DND-41 (cell line): Measurements from ENCODE around the gene MIOS.

ENCODE experiments used
- EZH2 ChIP-seq: IDR thresholded peaks from 3 replicates; pipeline ENCODE4 v1.6.1; 2012; ENCODE audit warnings: borderline replicate concordance, low read depth, mild to moderate bottlenecking, moderate library complexity, low read length, inconsistent platforms; ENCODE audit not compliant: severe bottlenecking
- TF ChIP-seq, protein P1 (sequence below): IDR thresholded peaks from 2 replicates; pipeline ENCODE4 v1.5.1; 2012; ENCODE audit warnings: borderline replicate concordance, low read length, moderate library complexity, mild to moderate bottlenecking; ENCODE audit not compliant: poor library complexity, severe bottlenecking; ENCODE audit errors: extremely low read depth

DNA sequence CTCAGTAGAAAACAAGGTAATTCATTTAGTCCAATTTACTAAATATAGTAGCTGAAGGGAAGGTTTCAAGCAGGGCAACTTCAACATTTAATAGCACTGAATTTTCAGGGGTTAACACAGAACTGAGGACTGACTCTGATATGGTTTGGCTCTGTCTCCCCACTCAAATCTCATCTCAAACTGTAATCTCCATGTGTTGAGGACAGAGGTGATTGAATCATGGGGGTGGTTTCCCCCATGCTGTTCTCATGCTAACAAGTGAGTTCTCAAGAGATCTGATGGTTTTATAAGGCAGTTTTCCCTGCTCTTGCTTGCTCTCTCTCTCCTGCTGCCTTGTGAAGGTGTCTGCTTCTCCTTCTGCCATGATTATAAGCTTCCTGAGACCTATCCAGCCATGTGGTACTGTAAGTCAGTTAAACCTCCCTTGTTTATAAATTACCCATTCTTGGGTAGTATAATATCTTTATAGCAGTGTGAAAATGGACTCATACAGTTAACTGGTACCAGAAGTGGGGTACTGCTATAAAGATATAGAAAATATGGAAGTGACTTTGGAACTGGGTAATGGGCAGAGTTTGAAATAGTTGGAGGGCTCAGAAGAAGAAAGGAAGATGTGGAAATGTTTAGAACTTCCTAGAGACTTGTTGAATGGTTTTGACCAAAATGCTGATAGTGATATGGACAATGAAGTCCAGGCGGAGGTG lies 64.1 kb downstream of the MIOS start:
- TF ChIP-seq, protein P1, sequence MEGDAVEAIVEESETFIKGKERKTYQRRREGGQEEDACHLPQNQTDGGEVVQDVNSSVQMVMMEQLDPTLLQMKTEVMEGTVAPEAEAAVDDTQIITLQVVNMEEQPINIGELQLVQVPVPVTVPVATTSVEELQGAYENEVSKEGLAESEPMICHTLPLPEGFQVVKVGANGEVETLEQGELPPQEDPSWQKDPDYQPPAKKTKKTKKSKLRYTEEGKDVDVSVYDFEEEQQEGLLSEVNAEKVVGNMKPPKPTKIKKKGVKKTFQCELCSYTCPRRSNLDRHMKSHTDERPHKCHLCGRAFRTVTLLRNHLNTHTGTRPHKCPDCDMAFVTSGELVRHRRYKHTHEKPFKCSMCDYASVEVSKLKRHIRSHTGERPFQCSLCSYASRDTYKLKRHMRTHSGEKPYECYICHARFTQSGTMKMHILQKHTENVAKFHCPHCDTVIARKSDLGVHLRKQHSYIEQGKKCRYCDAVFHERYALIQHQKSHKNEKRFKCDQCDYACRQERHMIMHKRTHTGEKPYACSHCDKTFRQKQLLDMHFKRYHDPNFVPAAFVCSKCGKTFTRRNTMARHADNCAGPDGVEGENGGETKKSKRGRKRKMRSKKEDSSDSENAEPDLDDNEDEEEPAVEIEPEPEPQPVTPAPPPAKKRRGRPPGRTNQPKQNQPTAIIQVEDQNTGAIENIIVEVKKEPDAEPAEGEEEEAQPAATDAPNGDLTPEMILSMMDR = no peak
- no peak for TF ChIP-seq EZH2
